KOPT-K1 (cell line): ENCODE data around the gene SOX10.

Experiments used
- H3K27ac ChIP-seq: fragments of 200-600 bp; sonication (generic); 2 replicates; pipeline ENCODE4 v1.5.1; 2016; ENCODE audit warnings: antibody characterized with exemption, mild to moderate bottlenecking, low read depth, low read length; ENCODE audit not compliant: poor library complexity, severe bottlenecking
- H3K36me3 ChIP-seq: fragments of 200-600 bp; sonication (generic); 2 replicates; pipeline ENCODE4 v1.5.1; 2017; ENCODE audit warnings: antibody characterized with exemption, mild to moderate bottlenecking, low read length, moderate library complexity; ENCODE audit not compliant: insufficient read depth
- H3K9me3 ChIP-seq: fragments of 200-600 bp; sonication (generic); 2 replicates; pipeline ENCODE4 v1.5.1; 2017; ENCODE audit warnings: antibody characterized with exemption, low read length, mild to moderate bottlenecking; ENCODE audit not compliant: insufficient read depth, poor library complexity, severe bottlenecking

SOX10 gene

GRCh38 chr22:38018938-38019827 is 34.8 kb upstream of the SOX10 start:
- no peaks in the 10 kb centered on the region for H3K36me3 ChIP-seq
- no peaks in the 10 kb centered on the region for H3K9me3 ChIP-seq
- H3K27ac ChIP-seq = no peak overlapping the region

DNA sequence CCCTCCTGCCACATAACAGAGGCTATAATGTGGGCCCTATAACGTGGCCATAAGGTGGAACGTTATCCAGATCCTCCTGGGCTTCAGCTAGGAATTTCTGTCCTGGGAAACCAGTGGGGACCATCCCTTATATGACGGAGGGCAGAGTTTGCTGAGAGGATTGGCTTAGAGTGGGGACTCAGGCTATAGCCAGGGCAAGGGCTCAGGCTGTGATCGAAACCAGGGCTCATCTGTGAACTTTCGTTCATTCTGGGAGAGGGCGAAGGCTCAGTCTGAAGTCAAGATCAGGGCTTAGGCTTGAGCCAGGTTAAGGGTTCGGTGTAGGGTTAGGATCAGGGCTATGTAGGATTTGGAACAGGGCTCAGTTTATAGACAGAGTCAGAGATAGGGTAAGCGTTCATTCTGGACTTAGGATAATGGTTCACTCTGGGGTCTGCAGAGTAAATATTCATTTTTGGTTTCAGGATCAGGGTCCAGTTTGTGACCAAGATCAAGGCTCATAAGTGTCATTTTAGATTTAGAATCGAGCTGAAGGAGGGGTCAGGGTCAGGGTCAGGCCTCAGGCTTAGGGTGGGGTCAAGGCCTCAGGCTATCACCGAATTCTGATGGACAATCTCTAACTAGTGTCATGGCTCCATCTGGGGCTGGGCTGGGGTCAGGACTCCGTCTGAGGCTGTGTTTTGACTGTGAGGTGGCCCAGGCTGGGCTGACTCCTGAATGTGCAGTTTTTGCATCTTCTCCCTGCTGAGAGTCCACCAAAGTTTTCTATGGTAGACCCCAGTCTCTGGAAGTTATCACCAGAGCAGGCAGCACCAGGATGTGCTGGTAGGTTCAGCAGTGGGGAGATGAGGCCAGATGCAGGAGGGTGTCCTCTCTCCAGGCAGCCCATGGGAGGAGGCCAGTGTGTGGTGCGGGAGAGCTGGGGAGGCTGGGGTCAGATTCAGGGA is 33.9 kb upstream of the SOX10 start:
- Histone ChIP-seq H3K27ac (no peak overlapping the region), H3K9me3 (no peaks in the 10 kb centered on the region), H3K36me3 (no peaks in the 10 kb centered on the region)

- Histone ChIP-seq H3K9me3 (no peaks in the 10 kb centered on the region), H3K27ac (no peak overlapping the region), H3K36me3 (no peaks in the 10 kb centered on the region)
Observed at GRCh38 chr22:38017272-38017920, 33.0 kb upstream of the SOX10 start.

DNA sequence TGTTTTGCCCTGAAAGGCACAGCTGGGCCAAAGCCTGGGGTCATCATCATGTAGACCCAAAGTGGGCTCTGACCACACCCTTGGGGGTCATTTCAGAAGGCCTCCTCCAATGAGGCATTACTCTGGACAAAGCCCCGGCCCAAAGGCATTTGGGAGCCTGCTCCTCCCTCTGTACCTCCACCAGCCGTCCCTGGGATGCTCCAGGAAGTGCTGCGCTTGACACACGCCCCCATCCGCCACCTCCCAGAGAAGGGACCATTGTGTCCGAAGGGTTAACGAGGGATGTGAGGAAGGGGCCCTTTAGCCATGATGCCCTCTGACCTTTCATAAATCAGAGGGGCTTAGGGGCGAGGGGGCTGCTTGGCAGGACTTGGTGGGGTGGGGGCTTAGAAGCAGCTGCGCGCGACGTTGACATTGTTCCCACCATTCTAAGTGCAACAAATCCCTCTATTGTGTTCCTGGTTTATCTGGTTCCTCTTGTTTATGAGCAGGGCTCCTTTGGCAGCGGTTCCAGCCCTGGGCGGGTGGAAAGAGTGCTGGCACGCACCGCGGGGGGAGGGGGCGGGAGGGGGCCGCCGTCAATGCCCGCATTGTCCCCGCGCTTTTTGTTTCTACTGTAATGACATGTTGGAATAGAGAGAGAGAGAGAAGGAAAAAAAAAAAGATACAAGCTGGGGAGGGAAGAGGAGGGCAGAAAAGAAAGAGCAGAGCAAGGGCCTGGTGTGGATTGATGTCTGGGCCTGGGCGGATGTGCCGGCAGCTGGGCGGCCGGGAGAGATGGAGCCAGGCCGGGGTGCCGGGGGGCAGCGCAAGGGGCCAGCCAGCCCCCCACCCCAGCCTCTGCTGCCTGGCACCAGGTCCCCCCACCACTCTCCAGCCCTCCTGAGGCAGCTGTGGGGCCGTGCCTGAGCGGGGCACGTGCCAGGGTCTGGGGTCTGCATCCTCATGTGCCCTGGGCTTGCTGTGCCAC is 32.1 kb upstream of the SOX10 start:
- Histone ChIP-seq H3K9me3 (no peaks in the 10 kb centered on the region), H3K27ac (no peak overlapping the region), H3K36me3 (no peaks in the 10 kb centered on the region)

GRCh38 chr22:38014083-38014482 is 29.7 kb upstream of the SOX10 start:
- no peaks in the 10 kb centered on the region for H3K36me3 ChIP-seq
- no peak overlapping the region for H3K27ac ChIP-seq
- H3K9me3 ChIP-seq = no peaks in the 10 kb centered on the region

- Histone ChIP-seq H3K9me3 (no peaks in the 10 kb centered on the region), H3K36me3 (no peaks in the 10 kb centered on the region), H3K27ac (no peak overlapping the region)
Observed at GRCh38 chr22:38012604-38013072, 28.3 kb upstream of the SOX10 start.

DNA sequence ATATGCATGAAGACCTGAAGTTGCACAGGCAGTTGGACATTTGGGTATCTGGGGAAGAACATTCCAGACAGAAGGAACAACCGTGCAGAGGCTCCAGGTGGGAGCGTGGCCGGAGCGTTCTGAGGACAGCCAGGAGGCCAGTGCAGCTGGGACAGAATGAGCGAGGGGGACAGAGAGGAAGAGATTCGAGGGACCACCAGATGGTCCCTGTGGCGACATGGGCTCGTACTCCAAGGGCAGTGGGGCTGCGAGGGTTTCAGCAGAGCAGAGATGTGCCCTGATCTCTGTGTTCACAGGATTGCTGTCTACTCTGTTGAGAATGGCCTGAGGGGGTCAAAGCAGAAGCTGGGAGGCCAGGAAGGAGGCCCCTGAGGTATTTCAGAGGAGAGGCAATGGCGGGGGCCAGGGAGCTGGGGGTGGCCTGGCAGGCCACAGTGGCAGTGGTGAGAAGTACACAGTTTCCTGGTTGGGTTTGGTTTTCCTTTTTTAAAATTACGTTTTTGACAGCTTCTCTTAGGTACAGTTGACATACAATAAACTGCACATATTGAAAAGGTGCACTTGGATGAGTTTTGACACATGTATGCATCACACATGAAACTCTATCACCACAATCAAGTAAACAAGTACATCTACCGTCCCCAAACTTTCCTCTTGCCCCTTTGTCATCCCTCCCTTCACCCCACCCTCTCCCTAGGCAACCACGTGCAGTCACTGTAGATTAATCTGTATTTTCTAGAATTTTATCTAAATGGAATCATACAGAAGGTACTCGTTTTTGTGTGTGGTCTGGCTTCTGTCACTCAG is 24.8 kb upstream of the SOX10 start:
- no peaks in the 10 kb centered on the region for H3K9me3 ChIP-seq
- no peak overlapping the region for H3K27ac ChIP-seq
- H3K36me3 ChIP-seq = no peaks in the 10 kb centered on the region

- no peaks in the 10 kb centered on the region for H3K36me3 ChIP-seq
- H3K27ac ChIP-seq = no peak overlapping the region
- H3K9me3 ChIP-seq = no peaks in the 10 kb centered on the region
Observed at GRCh38 chr22:38007330-38007902, 23.1 kb upstream of the SOX10 start.

DNA sequence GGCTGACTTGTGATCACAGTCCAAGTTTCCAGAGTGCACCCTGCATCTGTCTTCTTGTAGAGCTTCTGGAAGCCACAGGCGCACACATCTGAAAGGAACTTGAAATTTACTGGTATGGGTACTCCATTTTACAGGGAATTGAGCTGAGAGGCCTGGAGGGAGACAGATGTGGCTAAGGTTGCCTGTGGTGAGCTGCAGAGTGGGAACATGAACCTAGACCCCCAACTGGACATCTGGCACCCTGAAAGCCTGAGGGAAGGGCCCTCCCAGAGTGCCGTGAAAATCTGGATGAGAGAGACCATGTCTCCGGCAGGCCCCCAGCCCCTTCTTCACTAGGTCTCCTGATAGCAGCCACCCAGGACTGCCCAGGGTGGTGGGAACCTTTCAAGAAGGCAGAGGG is 22.6 kb upstream of the SOX10 start:
- Histone ChIP-seq H3K27ac (no peak overlapping the region), H3K36me3 (no peaks in the 10 kb centered on the region), H3K9me3 (no peaks in the 10 kb centered on the region)

DNA sequence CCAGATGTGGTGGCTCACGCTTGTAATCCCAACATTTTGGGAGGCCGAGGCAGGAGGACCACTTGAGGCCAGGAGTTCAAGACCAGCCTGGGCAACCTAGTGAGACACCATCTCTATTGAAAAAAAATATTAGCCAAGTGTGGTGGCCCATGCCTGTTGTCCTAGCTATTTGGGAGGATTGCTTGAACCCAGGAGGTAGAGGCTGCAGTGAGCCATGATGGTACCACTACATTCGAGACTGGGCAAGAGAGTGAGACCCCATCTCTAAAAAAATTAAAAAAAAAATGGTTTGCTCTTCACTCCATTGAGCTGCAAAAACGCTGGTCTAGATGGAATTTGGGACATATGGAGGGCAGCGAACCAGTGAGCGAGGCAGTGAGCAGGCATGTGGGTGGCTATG is 21.6 kb upstream of the SOX10 start:
- H3K27ac ChIP-seq = no peak overlapping the region
- no peaks in the 10 kb centered on the region for H3K36me3 ChIP-seq
- H3K9me3 ChIP-seq = no peaks in the 10 kb centered on the region

- Histone ChIP-seq H3K27ac (no peak overlapping the region), H3K9me3 (no peaks in the 10 kb centered on the region), H3K36me3 (no peaks in the 10 kb centered on the region)
Observed at GRCh38 chr22:37999640-38000272, 15.4 kb upstream of the SOX10 start.

GRCh38 chr22:37999236-37999635 is 14.9 kb upstream of the SOX10 start:
- Histone ChIP-seq H3K36me3 (no peaks in the 10 kb centered on the region), H3K27ac (no peak overlapping the region), H3K9me3 (no peaks in the 10 kb centered on the region)

DNA sequence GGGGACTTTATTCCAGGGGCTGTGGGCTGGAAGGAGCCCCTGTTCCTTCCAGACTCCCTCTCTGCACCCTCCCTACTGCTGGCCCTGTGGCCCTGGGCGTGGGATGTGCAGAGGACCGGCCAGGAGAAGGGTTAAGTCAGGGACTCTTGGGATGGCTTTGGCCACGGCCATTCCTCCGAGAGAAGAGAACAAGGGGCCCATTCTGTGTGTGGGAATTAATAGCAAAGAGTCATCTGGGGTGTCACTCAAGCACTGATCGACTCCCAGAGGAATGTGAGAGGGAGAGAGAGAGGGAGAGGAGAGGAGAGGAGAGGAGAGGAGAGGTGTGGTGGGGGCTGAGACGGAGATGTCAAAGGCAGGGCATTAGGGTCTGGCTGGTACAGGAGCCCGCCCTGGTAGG is 14.2 kb upstream of the SOX10 start:
- Histone ChIP-seq H3K9me3 (no peaks in the 10 kb centered on the region), H3K36me3 (no peaks in the 10 kb centered on the region), H3K27ac (no peak overlapping the region)
